ENCODE results near the gene KMT2C.
"Not testable (repeated sequence)": the region's sequence is repeated elsewhere in the genome, so short reads cannot be mapped to it uniquely, and the experiment has no call there.

KMT2C gene

GRCh38 chr7:152399344-152399743 is 36.5 kb downstream of the KMT2C start:
- DNase-seq: no peak

- DNase-seq: no peak
Measured at GRCh38 chr7:152395112-152395511, 40.7 kb downstream of the KMT2C start.

- not testable (repeated sequence) for DNase-seq
Measured at GRCh38 chr7:152394214-152394613, 41.6 kb downstream of the KMT2C start.

GRCh38 chr7:152392254-152392653 is 43.5 kb downstream of the KMT2C start:
- DNase-seq: no peak

- DNase-seq: not testable (repeated sequence)
Measured at GRCh38 chr7:152386136-152386764, 49.6 kb downstream of the KMT2C start.

- not testable (repeated sequence) for DNase-seq
Measured at GRCh38 chr7:152384235-152385200, 51.3 kb downstream of the KMT2C start.

GRCh38 chr7:152383341-152384234 is 52.2 kb downstream of the KMT2C start:
- no peak for DNase-seq

- DNase-seq: no peak
Measured at GRCh38 chr7:152382244-152382643, 53.6 kb downstream of the KMT2C start.

- not testable (repeated sequence) for DNase-seq
Measured at GRCh38 chr7:152380931-152381578, 54.7 kb downstream of the KMT2C start.

- not testable (repeated sequence) for DNase-seq
Measured at GRCh38 chr7:152378497-152378896, 57.3 kb downstream of the KMT2C start.

- not testable (repeated sequence) for DNase-seq
Measured at GRCh38 chr7:152376716-152377484, 58.9 kb downstream of the KMT2C start.

- no peak for DNase-seq
Measured at GRCh38 chr7:152370297-152370696, 65.5 kb downstream of the KMT2C start.

GRCh38 chr7:152369518-152369917 is 66.3 kb downstream of the KMT2C start:
- DNase-seq: no peak

- DNase-seq: no peak
Measured at GRCh38 chr7:152367170-152367569, 68.6 kb downstream of the KMT2C start.

- no peak for DNase-seq
Measured at GRCh38 chr7:152366662-152367061, 69.1 kb downstream of the KMT2C start.

GRCh38 chr7:152365982-152366603 is 69.7 kb downstream of the KMT2C start:
- no peak for DNase-seq

- no peak for DNase-seq
Measured at GRCh38 chr7:152363798-152364197, 72.0 kb downstream of the KMT2C start.

- DNase-seq: no peak
Measured at GRCh38 chr7:152362128-152362926, 73.5 kb downstream of the KMT2C start.

- DNase-seq: no peak
Measured at GRCh38 chr7:152355474-152356057, 80.2 kb downstream of the KMT2C start.

- DNase-seq: no peak
Measured at GRCh38 chr7:152354061-152354460, 81.7 kb downstream of the KMT2C start.

Measured in stimulated activated CD4-positive, alpha-beta T cell treated with anti-CD3 and anti-CD28 coated beads, Interleukin-2, amount 100 ng/mL, for 48 hours (primary cell).